ENCODE measurements around the gene GUCD1. TPM values are rescaled to one million over a fixed set of nuclear protein-coding genes. Genes with fewer than 3 reads are reported as not detected.

Gene GUCD1
- total RNA-seq, 1 donor: 306 TPM

- no peak for DNase-seq (ENCODE audit: low read depth in 2 of 3, low spot score in 2 of 3)
These were observed 36.4 kb upstream of the GUCD1 start for GRCh38 chr22:24591286-24591830.

- no peak for DNase-seq (ENCODE audit: low read depth in 2 of 3, low spot score in 2 of 3)
These were observed 35.7 kb upstream of the GUCD1 start for GRCh38 chr22:24590596-24591173.

GRCh38 chr22:24589518-24590030 is 34.6 kb upstream of the GUCD1 start:
- DNase-seq (ENCODE audit: low read depth in 2 of 3, low spot score in 2 of 3): no peak

- no peak for DNase-seq (ENCODE audit: low read depth in 2 of 3, low spot score in 2 of 3)
These were observed 34.0 kb upstream of the GUCD1 start for GRCh38 chr22:24588757-24589481.

GRCh38 chr22:24588381-24588756 is 33.4 kb upstream of the GUCD1 start:
- no peak for DNase-seq (ENCODE audit: low read depth in 2 of 3, low spot score in 2 of 3)

- DNase-seq (ENCODE audit: low read depth in 2 of 3, low spot score in 2 of 3): no peak
These were observed 33.0 kb upstream of the GUCD1 start for GRCh38 chr22:24587948-24588347.

- DNase-seq (ENCODE audit: low read depth in 2 of 3, low spot score in 2 of 3): no peak
These were observed 32.3 kb upstream of the GUCD1 start for GRCh38 chr22:24587251-24587650.

- DNase-seq (ENCODE audit: low read depth in 2 of 3, low spot score in 2 of 3): no peak
These were observed 31.1 kb upstream of the GUCD1 start for GRCh38 chr22:24585927-24586546.

GRCh38 chr22:24585461-24585860 is 30.5 kb upstream of the GUCD1 start:
- no peak for DNase-seq (ENCODE audit: low read depth in 2 of 3, low spot score in 2 of 3)

- DNase-seq (ENCODE audit: low read depth in 2 of 3, low spot score in 2 of 3): no peak
These were observed 30.0 kb upstream of the GUCD1 start for GRCh38 chr22:24584871-24585411.

- no peak for DNase-seq (ENCODE audit: low read depth in 2 of 3, low spot score in 2 of 3)
These were observed 29.3 kb upstream of the GUCD1 start for GRCh38 chr22:24584166-24584790.

GRCh38 chr22:24583221-24584165 is 28.6 kb upstream of the GUCD1 start:
- DNase-seq (ENCODE audit: low read depth in 2 of 3, low spot score in 2 of 3): no peak

GRCh38 chr22:24582056-24582814 is 27.3 kb upstream of the GUCD1 start:
- DNase-seq (ENCODE audit: low read depth in 2 of 3, low spot score in 2 of 3): no peak

- DNase-seq (ENCODE audit: low read depth in 2 of 3, low spot score in 2 of 3): no peak
These were observed 25.3 kb upstream of the GUCD1 start for GRCh38 chr22:24580276-24580675.

GRCh38 chr22:24579258-24579601 is 24.3 kb upstream of the GUCD1 start:
- DNase-seq (ENCODE audit: low read depth in 2 of 3, low spot score in 2 of 3): no peak

- no peak for DNase-seq (ENCODE audit: low read depth in 2 of 3, low spot score in 2 of 3)
These were observed 23.7 kb upstream of the GUCD1 start for GRCh38 chr22:24578355-24579257.

GRCh38 chr22:24576778-24577177 is 21.8 kb upstream of the GUCD1 start:
- no peak for DNase-seq (ENCODE audit: low read depth in 2 of 3, low spot score in 2 of 3)

- DNase-seq (ENCODE audit: low read depth in 2 of 3, low spot score in 2 of 3): no peak
These were observed 16.3 kb upstream of the GUCD1 start for GRCh38 chr22:24571266-24571665.

All from hematopoietic multipotent progenitor cell (in vitro differentiated cells).